Measurements from ENCODE around the gene MAPT.

The MAPT gene

GRCh38 chr17:45974916-45975630 lies 80.7 kb downstream of the MAPT start:
- DNase-seq (ENCODE audit: low read depth), result no peak

- DNase-seq (ENCODE audit: low read depth), result no peak
These were observed 81.4 kb downstream of the MAPT start for GRCh38 chr17:45975640-45976295.

GRCh38 chr17:45976391-45976754 lies 82.0 kb downstream of the MAPT start:
- no peak for DNase-seq (ENCODE audit: low read depth)

DNA sequence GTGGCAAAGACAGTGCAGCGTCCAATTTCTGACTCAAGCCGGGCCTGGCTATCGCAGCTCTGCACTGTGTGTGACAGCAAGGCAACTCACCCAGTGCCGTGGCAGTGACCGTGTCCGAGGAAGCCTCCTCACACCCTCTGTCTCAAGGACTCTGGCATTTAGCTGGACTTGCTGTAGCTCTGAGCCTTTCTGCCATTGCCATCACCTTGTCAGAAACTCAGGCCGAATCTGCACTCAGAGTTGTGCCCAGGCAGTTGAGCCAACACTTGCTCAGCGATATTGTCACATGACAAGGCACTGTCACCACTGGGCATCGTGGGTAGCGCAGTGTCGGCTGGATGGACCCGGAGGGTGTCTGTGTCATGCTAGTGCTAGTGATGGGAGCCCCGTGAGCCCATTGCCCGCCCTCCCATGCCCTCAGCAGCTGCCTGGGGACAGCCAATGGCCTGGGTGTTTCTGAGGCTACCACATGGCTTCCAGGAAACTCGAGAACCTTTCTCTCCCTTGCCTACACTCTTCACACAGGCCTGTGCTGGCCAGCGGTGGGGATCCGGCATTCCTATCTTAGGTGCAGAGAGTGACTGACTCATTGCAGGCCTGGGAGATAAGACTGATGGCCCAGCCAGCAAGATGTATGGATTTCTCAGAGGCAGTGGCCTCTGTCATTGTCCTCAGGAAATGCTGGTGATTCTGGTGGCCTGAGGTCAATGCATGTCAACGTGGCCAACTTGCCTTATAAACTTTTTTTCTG lies 82.6 kb downstream of the MAPT start:
- no peak for DNase-seq (ENCODE audit: low read depth)

GRCh38 chr17:45977506-45977824 lies 83.1 kb downstream of the MAPT start:
- DNase-seq (ENCODE audit: low read depth), result no peak

DNA sequence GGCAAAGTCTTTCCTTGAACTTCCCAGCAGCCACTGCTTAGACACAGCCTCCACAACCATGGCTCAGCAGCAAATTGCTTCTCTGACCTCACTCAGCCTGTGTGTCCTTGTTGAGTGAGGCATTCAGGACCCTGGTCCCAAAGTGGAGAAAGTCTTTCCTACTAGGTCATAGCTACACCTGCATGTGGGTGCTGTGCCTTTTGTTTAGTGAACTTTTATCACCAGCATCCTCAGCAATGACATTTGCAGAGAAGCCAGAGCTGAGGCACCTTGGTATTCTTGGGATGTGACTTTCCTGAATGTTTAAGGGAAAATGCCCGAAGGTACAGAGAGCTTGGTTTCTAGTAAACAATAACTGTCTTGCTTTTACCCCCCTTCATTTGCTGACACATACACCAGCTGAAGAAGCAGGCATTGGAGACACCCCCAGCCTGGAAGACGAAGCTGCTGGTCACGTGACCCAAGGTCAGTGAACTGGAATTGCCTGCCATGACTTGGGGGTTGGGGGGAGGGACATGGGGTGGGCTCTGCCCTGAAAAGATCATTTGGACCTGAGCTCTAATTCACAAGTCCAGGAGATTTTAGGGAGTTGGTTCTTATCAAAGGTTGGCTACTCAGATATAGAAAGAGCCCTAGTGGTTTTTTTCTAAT lies 83.7 kb downstream of the MAPT start:
- DNase-seq (ENCODE audit: low read depth), result no peak

GRCh38 chr17:45979137-45979536 lies 84.8 kb downstream of the MAPT start:
- DNase-seq (ENCODE audit: low read depth), result no peak

DNA sequence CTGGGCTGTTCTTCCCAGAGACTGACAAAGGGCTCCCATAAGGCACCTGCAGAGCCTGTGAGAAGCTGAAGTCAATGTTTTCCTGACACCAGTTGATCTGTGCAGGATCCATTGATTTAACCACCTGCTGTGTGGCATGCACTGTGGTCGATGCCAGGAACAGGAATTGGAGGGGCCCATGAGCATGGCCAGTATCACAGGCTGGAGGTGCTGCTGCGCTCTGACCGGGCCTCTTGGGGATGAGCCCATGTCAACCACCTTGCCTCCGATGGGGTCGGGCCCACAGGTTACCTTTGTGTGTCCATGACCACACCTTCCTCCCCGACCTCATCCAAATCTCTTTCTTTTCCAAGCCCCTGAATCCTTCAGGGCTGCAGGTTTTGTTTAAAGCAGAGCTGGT lies 86.5 kb downstream of the MAPT start:
- DNase-seq (ENCODE audit: low read depth), result no peak

DNA sequence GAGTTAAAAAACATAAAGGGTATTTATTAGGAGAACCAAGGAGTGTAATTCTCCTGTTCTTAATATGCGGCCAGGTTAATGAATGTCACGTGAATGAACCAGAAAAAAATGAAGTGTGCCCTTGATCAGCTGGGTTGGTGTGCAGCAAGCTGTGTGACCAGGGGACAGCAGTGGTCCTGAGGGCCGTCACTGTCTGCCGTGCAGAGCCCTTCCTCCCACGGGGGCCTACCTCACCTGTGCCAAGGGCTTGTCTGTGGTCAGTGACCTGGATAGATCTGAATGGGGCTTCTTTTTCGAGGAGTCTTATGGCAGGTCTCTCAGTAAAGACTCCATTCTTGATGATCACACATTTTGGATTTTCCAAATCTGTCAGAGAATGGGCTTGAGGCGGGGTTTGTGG lies 87.0 kb downstream of the MAPT start:
- DNase-seq (ENCODE audit: low read depth), result no peak

- DNase-seq (ENCODE audit: low read depth), result no peak
These were observed 88.6 kb downstream of the MAPT start for GRCh38 chr17:45982791-45983613.

- no peak for DNase-seq (ENCODE audit: low read depth)
These were observed 89.4 kb downstream of the MAPT start for GRCh38 chr17:45983614-45984310.

GRCh38 chr17:45984368-45984767 lies 90.0 kb downstream of the MAPT start:
- DNase-seq (ENCODE audit: low read depth), result no peak

DNA sequence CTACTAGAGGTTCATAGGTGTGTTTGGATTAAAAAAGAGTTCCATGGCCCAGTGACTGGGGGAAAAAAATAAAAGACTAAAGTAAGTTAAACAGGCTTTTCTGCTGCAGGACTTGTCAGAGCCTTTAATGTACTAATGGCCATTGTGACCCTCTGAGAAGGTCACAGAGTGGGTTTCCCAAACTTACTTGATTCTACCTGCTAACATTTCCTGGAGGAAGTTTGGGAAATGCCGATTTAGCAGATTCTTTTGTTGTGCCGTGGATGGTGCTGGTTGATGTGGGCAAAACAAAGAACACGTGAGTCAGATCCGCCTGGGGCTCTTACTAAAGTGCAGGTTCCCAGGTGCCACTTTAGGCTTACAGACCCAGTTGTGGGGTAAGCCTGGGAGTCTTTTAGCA lies 91.1 kb downstream of the MAPT start:
- DNase-seq (ENCODE audit: low read depth), result no peak

DNA sequence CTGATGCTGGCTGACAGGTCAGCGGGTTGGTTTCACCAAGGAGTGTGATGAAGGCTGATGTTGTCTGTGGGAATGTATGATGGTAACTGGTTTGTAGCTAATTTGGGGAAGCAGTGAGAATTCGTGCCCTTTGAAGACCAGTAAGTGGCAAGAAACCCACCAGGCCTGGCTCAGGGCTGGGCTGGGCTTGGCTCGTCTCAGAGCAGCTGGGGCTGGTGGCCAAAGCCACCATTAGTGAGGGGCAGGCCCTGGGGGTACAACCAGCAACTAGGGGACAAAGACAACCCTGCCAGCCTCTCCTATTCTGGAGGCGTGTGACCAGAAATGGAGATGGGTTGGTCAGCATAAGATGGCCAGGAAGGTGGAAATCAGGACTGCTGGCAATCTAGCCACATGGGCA lies 91.7 kb downstream of the MAPT start:
- DNase-seq (ENCODE audit: low read depth), result no peak

DNA sequence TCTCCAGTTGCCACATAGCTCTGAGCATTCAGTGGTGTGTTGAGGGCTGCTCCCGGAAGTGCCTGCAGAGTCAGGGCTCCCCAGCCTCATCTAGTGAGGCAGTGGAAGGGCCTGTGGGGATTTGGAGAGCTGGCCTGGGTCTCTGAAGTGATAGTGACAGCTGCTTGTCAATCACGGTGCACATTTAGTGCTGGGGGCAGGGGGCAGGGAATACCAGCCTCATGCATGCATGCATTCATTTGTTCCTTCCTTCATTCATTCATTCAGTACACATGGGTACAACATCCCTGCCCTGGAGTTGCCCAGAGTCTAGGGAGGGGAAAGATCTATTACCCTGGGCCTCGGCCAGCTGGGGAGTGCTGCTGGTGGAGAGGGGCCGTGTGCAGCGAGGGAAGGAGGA lies 93.4 kb downstream of the MAPT start:
- DNase-seq (ENCODE audit: low read depth), result no peak

- DNase-seq (ENCODE audit: low read depth), result no peak
These were observed 95.4 kb downstream of the MAPT start for GRCh38 chr17:45989759-45990158.

- DNase-seq (ENCODE audit: low read depth), result no peak
These were observed 96.5 kb downstream of the MAPT start for GRCh38 chr17:45990886-45991285.

DNA sequence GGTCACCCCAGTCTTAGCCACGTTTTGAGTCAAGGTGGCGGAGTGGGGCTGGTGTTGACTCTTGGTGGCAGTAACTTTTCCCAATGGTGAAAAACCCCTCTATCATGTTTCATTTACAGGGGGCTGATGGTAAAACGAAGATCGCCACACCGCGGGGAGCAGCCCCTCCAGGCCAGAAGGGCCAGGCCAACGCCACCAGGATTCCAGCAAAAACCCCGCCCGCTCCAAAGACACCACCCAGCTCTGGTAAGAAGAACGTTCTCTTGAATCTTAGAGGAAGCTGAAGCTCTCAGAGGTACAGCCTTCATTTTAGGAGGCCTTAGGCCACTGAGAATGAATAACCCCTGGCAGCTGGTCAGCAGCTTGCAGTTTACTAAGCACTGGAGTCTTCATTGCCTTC lies 97.0 kb downstream of the MAPT start:
- DNase-seq (ENCODE audit: low read depth), result no peak

GRCh38 chr17:45992175-45992574 lies 97.8 kb downstream of the MAPT start:
- DNase-seq (ENCODE audit: low read depth), result no peak

DNA sequence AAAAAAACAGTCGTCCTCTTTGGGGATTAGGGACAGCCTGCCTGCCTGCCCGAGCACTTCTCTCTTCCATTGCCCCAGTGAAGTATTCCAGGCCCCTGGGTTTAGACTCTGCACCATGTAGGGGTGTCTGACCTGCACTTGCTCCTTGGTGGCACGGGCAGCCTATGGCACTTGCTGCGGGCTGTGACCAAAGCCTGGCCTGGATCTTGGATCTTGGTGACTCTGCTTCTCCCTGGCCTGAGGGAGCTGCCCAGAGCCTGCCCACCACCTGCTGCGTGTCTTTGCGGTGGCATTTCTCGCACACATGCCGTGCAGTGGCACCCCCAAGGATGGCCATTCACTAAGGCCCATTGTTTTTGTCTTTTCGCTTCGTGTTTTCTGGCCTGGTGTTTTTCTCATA lies 98.5 kb downstream of the MAPT start:
- no peak for DNase-seq (ENCODE audit: low read depth)

DNA sequence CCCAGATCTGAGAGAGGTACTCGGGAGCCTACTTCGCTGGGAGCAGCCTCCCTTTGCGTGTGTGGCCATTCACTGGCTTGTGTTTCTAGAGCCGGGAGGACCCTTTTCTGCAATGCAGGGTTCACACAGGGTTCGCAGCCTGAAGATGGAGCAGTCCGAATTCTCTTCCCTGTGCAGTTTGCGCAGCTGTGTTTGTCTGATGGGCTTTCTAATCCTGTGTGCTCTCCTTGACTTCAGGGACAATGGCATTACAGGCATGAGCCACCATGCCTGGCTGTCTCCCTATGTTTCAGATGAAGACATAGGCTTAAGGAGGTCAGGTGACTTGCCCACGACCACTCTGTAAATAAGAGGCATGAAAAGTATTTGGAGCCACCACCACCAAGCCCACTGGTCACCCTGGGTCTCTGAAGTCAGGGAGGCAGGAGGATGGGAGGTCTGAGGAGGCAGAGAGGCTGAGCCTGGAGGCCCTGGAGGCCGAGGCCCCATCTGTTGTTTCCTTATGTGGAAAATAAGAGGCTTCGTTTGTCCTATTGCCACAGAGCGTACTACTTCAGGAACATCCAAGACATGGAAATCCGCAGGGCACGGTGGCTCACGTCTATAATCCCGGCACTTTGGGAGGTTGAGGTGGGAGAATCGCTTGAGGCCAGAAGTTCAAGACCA lies 99.7 kb downstream of the MAPT start:
- DNase-seq (ENCODE audit: low read depth), result no peak
